ENCODE measurements around the gene CPT2. TPM values are rescaled to one million over a fixed set of nuclear protein-coding genes. Genes with fewer than 3 reads are reported as not detected.
A peak's percentile ranks its signal among the peaks of the same experiment; 100 is the strongest.

The CPT2 gene
- total and polyA plus RNA-seq, 2 of the 13 experiments (the other 11 are each of a cell fraction or from before 2014, with no cell fraction given) = 12.6 to 14.6 TPM

GRCh38 chr1:53176452-53177208 lies 20.0 kb upstream of the CPT2 start (continued):
- TF ChIP-seq KDM3A (CRISPR knock-in tag; IDR thresholded peaks at IDR 0.05; ENCODE audit: low read depth) (no peak), ZNF790 (CRISPR knock-in tag; IDR thresholded peaks at IDR 0.05; ENCODE audit: borderline replicate concordance) (no peak), ZNF883 (CRISPR knock-in tag; IDR thresholded peaks at IDR 0.05; ENCODE audit: not compliant biosample characterization) (no peak), NFE2L1 (CRISPR knock-in tag; IDR thresholded peaks at IDR 0.05; ENCODE audit: borderline replicate concordance) (no peak), RFX3 (CRISPR knock-in tag; IDR thresholded peaks at IDR 0.05) (no peak), ZNF616 (CRISPR knock-in tag; IDR thresholded peaks at IDR 0.05; ENCODE audit: low read depth) (no peak), IRF1 (CRISPR knock-in tag; IDR thresholded peaks at IDR 0.05; ENCODE audit: low read depth) (no peak), ZNF326 (CRISPR knock-in tag; IDR thresholded peaks at IDR 0.05; ENCODE audit: borderline replicate concordance) (no peak), ZNF160 (CRISPR knock-in tag; IDR thresholded peaks at IDR 0.05) (no peak), ZNF30 (CRISPR knock-in tag; IDR thresholded peaks at IDR 0.05) (no peak), MLLT10 (CRISPR knock-in tag; IDR thresholded peaks at IDR 0.05) (no peak), REXO4 (CRISPR knock-in tag; IDR thresholded peaks at IDR 0.05; ENCODE audit: borderline replicate concordance) (no peak), ZNF652 (CRISPR knock-in tag; IDR thresholded peaks at IDR 0.05; ENCODE audit: borderline replicate concordance, low read depth) (no peak), SUZ12 (IDR thresholded peaks at IDR 0.05; ENCODE audit: low read depth, low read length) (no peak), EP300 (IDR thresholded peaks at IDR 0.05; ENCODE audit: low read depth in 2 of 2, low read length in 2 of 2) (peak in 1 of 2 experiments; percentile 10; a peak in 1 of 4 replicates), EP300 (CRISPR knock-in tag; IDR thresholded peaks at IDR 0.05; ENCODE audit: borderline replicate concordance) (no peak), AGO1 (IDR thresholded peaks at IDR 0.05; ENCODE audit: low read depth, low read length, poor library complexity, severe bottlenecking) (no peak), DPF2 (CRISPR knock-in tag; IDR thresholded peaks at IDR 0.05; ENCODE audit: borderline replicate concordance, low read depth) (no peak), TFAP4 (IDR thresholded peaks at IDR 0.05; ENCODE audit: borderline replicate concordance, low read depth) (no peak), FOXJ3 (CRISPR knock-in tag; IDR thresholded peaks at IDR 0.05; ENCODE audit: borderline replicate concordance) (no peak)
- TF ChIP-seq, protein P1, sequence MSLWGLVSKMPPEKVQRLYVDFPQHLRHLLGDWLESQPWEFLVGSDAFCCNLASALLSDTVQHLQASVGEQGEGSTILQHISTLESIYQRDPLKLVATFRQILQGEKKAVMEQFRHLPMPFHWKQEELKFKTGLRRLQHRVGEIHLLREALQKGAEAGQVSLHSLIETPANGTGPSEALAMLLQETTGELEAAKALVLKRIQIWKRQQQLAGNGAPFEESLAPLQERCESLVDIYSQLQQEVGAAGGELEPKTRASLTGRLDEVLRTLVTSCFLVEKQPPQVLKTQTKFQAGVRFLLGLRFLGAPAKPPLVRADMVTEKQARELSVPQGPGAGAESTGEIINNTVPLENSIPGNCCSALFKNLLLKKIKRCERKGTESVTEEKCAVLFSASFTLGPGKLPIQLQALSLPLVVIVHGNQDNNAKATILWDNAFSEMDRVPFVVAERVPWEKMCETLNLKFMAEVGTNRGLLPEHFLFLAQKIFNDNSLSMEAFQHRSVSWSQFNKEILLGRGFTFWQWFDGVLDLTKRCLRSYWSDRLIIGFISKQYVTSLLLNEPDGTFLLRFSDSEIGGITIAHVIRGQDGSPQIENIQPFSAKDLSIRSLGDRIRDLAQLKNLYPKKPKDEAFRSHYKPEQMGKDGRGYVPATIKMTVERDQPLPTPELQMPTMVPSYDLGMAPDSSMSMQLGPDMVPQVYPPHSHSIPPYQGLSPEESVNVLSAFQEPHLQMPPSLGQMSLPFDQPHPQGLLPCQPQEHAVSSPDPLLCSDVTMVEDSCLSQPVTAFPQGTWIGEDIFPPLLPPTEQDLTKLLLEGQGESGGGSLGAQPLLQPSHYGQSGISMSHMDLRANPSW (CRISPR knock-in tag; IDR thresholded peaks at IDR 0.05; ENCODE audit: borderline replicate concordance) = no peak
- TF ChIP-seq, protein P2, sequence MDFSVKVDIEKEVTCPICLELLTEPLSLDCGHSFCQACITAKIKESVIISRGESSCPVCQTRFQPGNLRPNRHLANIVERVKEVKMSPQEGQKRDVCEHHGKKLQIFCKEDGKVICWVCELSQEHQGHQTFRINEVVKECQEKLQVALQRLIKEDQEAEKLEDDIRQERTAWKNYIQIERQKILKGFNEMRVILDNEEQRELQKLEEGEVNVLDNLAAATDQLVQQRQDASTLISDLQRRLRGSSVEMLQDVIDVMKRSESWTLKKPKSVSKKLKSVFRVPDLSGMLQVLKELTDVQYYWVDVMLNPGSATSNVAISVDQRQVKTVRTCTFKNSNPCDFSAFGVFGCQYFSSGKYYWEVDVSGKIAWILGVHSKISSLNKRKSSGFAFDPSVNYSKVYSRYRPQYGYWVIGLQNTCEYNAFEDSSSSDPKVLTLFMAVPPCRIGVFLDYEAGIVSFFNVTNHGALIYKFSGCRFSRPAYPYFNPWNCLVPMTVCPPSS (IDR thresholded peaks at IDR 0.05) = no peak
- TF ChIP-seq, protein P3, sequence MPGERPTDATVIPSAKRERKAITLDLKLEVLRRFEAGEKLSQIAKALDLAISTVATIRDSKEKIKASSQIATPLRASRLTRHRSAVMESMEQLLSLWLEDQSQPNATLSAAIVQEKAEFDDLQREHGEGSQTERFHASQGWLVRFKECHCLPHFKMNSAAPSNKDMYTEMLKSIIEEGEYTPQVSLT (CRISPR knock-in tag; IDR thresholded peaks at IDR 0.05; ENCODE audit: borderline replicate concordance, low read depth) = no peak
